SK-N-SH (cell line): ENCODE results near the gene NT5C1A. TPM values are rescaled to one million over a fixed set of nuclear protein-coding genes. Genes with fewer than 3 reads are reported as not detected.
A peak's percentile ranks its signal among the peaks of the same experiment; 100 is the strongest.

ENCODE experiments used
- CTCF ChIA-PET: fragments of 300-600, 350-600 bp; formaldehyde crosslinking; extraction: SDS; loops from one replicate; lab custom pipeline; 2021; lab: Yijun Ruan, JAX
- POLR2A ChIA-PET: fragments of 350-600 bp; sonication (Branson Sonifier 250); formaldehyde crosslinking; extraction: SDS; loops from one replicate; lab custom pipeline; 2020; ENCODE audit warnings: antibody characterized with exemption, inconsistent platforms; lab: Yijun Ruan, JAX
- DNase-seq: peaks from one replicate; pipeline ENCODE4 v3.0.0; 2012
- H2AFZ ChIP-seq: fragments of 200-600 bp; sonication (generic); 2 replicates; pipeline ENCODE4 v1.8.1; 2016; ENCODE audit warnings: antibody characterized with exemption, mild to moderate bottlenecking, low read depth
- H3F3A ChIP-seq: fragments of 200-600 bp; sonication (generic); replicated peaks from 2 replicates; pipeline ENCODE3; 2016; ENCODE audit warnings: antibody characterized with exemption, mild to moderate bottlenecking; ENCODE audit not compliant: insufficient read depth
- H3K27ac ChIP-seq, 2 experiments: fragments of 200-500 bp in 1 of 2; fragments of 200-600 bp in 1 of 2; sonication (Bioruptor generic) in 1 of 2; sonication (generic), shearing (Covaris generic) in 1 of 2; 2 replicates each; pipeline versions ENCODE4 v1.5.1 to v1.6.1; 2014 to 2016; ENCODE audit warnings: low read depth in 2 of 2, inconsistent platforms in 1 of 2, low read length in 1 of 2, mild to moderate bottlenecking in 1 of 2, mixed read lengths in 1 of 2
- H3K27me3 ChIP-seq: fragments of 200-600 bp; sonication (generic), shearing (Covaris generic); 2 replicates; pipeline ENCODE4 v1.6.1; 2016; ENCODE audit warnings: mixed run types; ENCODE audit not compliant: insufficient read depth
- H3K36me3 ChIP-seq, 2 experiments: fragments of 200-500 bp in 1 of 2; fragments of 200-600 bp in 1 of 2; sonication (Bioruptor generic) in 1 of 2; sonication (generic) in 1 of 2; replicated peaks in 1 of 2; 2 replicates each; pipeline versions ENCODE3 to v1.5.1; 2014 to 2016; ENCODE audit warnings: low read length in 1 of 2, mild to moderate bottlenecking in 1 of 2; ENCODE audit not compliant: insufficient read depth in 2 of 2, control insufficient read depth in 1 of 2
- H3K4me1 ChIP-seq, 2 experiments: fragments of 200-500 bp in 1 of 2; fragments of 200-600 bp in 1 of 2; sonication (Bioruptor generic) in 1 of 2; sonication (generic), shearing (Covaris generic) in 1 of 2; 2 replicates each; pipeline versions ENCODE4 v1.5.1 to v1.6.1; 2014 to 2016; ENCODE audit warnings: low read depth in 1 of 2, low read length in 1 of 2, mixed run types in 1 of 2; ENCODE audit not compliant: insufficient read depth in 2 of 2, control insufficient read depth in 1 of 2
- H3K4me2 ChIP-seq: fragments of 200-600 bp; sonication (generic), shearing (Covaris generic); 2 replicates; pipeline ENCODE4 v1.6.1; 2017; ENCODE audit warnings: mixed run types
- H3K4me3 ChIP-seq, 2 experiments: fragments of 200-500 bp in 1 of 2; fragments of 200-600 bp in 1 of 2; sonication (Bioruptor generic) in 1 of 2; sonication (generic), shearing (Covaris generic) in 1 of 2; 2 replicates each; pipeline versions ENCODE4 v1.5.1 to v1.8.1; 2014 to 2016; ENCODE audit warnings: low read depth in 2 of 2, inconsistent platforms in 1 of 2, low read length in 1 of 2, mild to moderate bottlenecking in 1 of 2, mixed read lengths in 1 of 2, moderate library complexity in 1 of 2
- H3K79me2 ChIP-seq: fragments of 200-600 bp; sonication (generic); 2 replicates; pipeline ENCODE4 v1.8.1; 2017; ENCODE audit warnings: mild to moderate bottlenecking; ENCODE audit not compliant: insufficient read depth
- H3K9ac ChIP-seq: fragments of 200-600 bp; sonication (generic); 2 replicates; pipeline ENCODE4 v1.6.1; 2017; ENCODE audit warnings: mixed run types
- H3K9me2 ChIP-seq: fragments of 200-600 bp; sonication (generic); 2 replicates; pipeline ENCODE4 v1.6.1; 2017; ENCODE audit warnings: mixed run types
- H3K9me3 ChIP-seq: fragments of 200-600 bp; sonication (generic); 2 replicates; pipeline ENCODE4 v1.6.1; 2017; ENCODE audit warnings: mixed run types, mild to moderate bottlenecking, moderate library complexity
- H4K20me1 ChIP-seq: fragments of 200-600 bp; sonication (generic); 2 replicates; pipeline ENCODE4 v1.6.1; 2017; ENCODE audit warnings: mild to moderate bottlenecking, mixed run types; ENCODE audit not compliant: insufficient read depth
- FOXJ3 ChIP-seq: sonication (generic); formaldehyde crosslinking; IDR thresholded peaks from 2 replicates; pipeline ENCODE4 v1.5.1; 2020; ENCODE audit warnings: mild to moderate bottlenecking, missing genetic modification reagents
- FOXM1 ChIP-seq: IDR thresholded peaks from 2 replicates; pipeline ENCODE4 v1.4.0; 2012; ENCODE audit warnings: low read depth, mild to moderate bottlenecking
- NFIC ChIP-seq: IDR thresholded peaks from 2 replicates; pipeline ENCODE4 v1.4.0; 2012; ENCODE audit warnings: borderline replicate concordance
- RXRA ChIP-seq: IDR thresholded peaks from 2 replicates; pipeline ENCODE4 v1.4.0; 2012; ENCODE audit warnings: low read depth, mild to moderate bottlenecking, borderline replicate concordance
- WGBS: methylation state at CpG from one replicate; pipeline ENCODE4 v1.1.6; 2017; ENCODE audit warnings: low lambda C conversion rate; 5-methylcytosine and 5-hydroxymethylcytosine counted together
- polyA plus RNA-seq, 3 experiments: library from polyadenylated mRNA; depleted of rRNA; stranded (reverse); fragments of >200 nt; gene quantifications; 2 replicates each; pipeline ENCODE4 v1.2.3, GENCODE V29; 2012
- TF ChIP-seq, protein P1 (sequence below): IDR thresholded peaks from 2 replicates; pipeline ENCODE4; 2012
- TF ChIP-seq, protein P2 (sequence below): fragments of 150-350 bp; IDR thresholded peaks from 2 replicates; pipeline ENCODE4 v1.6.1; 2016; ENCODE audit warnings: mild to moderate bottlenecking, low read depth, low read length
- TF ChIP-seq, protein P3 (sequence below): fragments of 150-350 bp; IDR thresholded peaks from 2 replicates; pipeline ENCODE4 v1.6.1; 2017; ENCODE audit warnings: antibody characterized with exemption, low read length, low read depth, borderline replicate concordance
- TF ChIP-seq, protein P4 (sequence below): fragments of 200-600 bp; sonication (generic); IDR thresholded peaks from 2 replicates; pipeline ENCODE4 v1.6.1; 2017; ENCODE audit warnings: antibody characterized with exemption, mild to moderate bottlenecking, moderate library complexity

NT5C1A gene
- polyA plus RNA-seq, 1 of the 3 experiments (the other 2 are of a cell fraction), result 0.12 TPM

DNA sequence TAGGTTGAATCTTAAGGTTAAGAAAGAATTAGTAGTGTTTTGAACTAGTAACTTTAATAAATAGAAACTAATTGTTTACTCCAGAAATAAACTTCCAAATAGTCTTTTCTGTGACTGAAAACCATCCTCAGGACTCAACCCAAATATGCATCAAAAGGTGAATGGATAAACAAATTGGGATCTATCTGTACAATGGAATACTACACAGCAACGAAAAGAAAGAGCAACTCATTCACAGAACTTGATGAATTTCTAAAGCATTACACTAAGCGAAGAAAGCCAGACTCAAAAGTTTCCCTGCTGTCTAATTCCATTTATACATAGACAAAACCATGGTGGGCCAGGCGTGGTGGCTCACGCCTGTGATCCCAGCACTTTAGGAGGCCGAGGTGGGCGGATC is 57.4 kb downstream of the NT5C1A start:
- Histone ChIP-seq H3K9ac (no peak overlapping the region), H3K27me3 (no peaks in the 10 kb centered on the region), H3K36me3 (no peaks in the 10 kb centered on the region), H3K4me2 (no peak overlapping the region), H3K9me2 (no peaks in the 10 kb centered on the region), H4K20me1 (no peaks in the 10 kb centered on the region), H2AFZ (no peak overlapping the region), H3K4me1 (no peaks in the 10 kb centered on the region; a peak in 1 of 4 replicates), H3F3A (no peaks in the 10 kb centered on the region), H3K9me3 (no peaks in the 10 kb centered on the region), H3K27ac (no peak overlapping the region), H3K79me2 (no peaks in the 10 kb centered on the region), H3K4me3 (no peak overlapping the region)
- POLR2A ChIA-PET, result no interaction called here
- TF ChIP-seq NFIC (no peak), FOXJ3 (CRISPR knock-in tag) (no peak)
- TF ChIP-seq, protein P1, sequence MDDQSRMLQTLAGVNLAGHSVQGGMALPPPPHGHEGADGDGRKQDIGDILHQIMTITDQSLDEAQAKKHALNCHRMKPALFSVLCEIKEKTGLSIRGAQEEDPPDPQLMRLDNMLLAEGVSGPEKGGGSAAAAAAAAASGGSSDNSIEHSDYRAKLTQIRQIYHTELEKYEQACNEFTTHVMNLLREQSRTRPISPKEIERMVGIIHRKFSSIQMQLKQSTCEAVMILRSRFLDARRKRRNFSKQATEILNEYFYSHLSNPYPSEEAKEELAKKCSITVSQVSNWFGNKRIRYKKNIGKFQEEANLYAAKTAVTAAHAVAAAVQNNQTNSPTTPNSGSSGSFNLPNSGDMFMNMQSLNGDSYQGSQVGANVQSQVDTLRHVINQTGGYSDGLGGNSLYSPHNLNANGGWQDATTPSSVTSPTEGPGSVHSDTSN, result no peak
- TF ChIP-seq, protein P2, sequence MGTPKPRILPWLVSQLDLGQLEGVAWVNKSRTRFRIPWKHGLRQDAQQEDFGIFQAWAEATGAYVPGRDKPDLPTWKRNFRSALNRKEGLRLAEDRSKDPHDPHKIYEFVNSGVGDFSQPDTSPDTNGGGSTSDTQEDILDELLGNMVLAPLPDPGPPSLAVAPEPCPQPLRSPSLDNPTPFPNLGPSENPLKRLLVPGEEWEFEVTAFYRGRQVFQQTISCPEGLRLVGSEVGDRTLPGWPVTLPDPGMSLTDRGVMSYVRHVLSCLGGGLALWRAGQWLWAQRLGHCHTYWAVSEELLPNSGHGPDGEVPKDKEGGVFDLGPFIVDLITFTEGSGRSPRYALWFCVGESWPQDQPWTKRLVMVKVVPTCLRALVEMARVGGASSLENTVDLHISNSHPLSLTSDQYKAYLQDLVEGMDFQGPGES, result no peak
- WGBS, result 75% methylated on average over 6 of the region's 6 CpGs
- CTCF ChIA-PET, result interaction anchor here (1.3 to 1.4 kb wide), 2 partner anchors 8 to 39 kb away, joined by 3 read pairs; no protein-coding TSS in a partner anchor
- DNase-seq, result no peak

DNA sequence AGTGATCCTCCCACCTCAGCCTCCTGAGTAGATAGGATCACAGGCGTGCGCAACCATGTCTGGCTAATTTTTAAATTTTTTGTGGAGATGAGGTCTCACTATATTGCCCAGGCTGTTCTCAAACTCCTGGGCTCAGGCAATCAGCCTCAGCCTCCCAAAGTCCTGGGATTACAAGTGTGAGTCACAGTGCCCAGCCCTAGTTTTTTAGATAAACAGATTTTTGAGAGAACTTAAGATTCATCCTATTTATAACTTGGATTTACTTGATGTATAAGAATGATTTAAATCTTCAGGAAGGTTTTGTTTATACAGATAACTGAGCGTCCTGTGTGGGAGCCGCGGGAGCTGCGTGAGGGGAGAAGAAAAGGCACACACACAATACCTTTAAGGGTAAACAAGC is 58.7 kb downstream of the NT5C1A start:
- no peak overlapping the region for H2AFZ ChIP-seq
- H3K36me3 ChIP-seq, result no peaks in the 10 kb centered on the region
- H3F3A ChIP-seq, result no peaks in the 10 kb centered on the region
- H3K27ac ChIP-seq, result no peak overlapping the region
- TF ChIP-seq, protein P3, sequence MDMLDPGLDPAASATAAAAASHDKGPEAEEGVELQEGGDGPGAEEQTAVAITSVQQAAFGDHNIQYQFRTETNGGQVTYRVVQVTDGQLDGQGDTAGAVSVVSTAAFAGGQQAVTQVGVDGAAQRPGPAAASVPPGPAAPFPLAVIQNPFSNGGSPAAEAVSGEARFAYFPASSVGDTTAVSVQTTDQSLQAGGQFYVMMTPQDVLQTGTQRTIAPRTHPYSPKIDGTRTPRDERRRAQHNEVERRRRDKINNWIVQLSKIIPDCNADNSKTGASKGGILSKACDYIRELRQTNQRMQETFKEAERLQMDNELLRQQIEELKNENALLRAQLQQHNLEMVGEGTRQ, result no peak
- no peak overlapping the region for H3K4me3 ChIP-seq
- H3K27me3 ChIP-seq, result no peaks in the 10 kb centered on the region
- H3K9me3 ChIP-seq, result no peaks in the 10 kb centered on the region
- no peaks in the 10 kb centered on the region for H4K20me1 ChIP-seq
- POLR2A ChIA-PET, result no interaction called here
- no peak for DNase-seq
- no peak overlapping the region for H3K4me2 ChIP-seq
- no peaks in the 10 kb centered on the region for H3K9me2 ChIP-seq
- CTCF ChIA-PET, result interaction anchor here (0.9 kb wide), 1 partner anchor 40 kb away, joined by 3 read pairs; no protein-coding TSS in a partner anchor
- WGBS, result 92% methylated on average over 6 of the region's 6 CpGs
- H3K79me2 ChIP-seq, result no peaks in the 10 kb centered on the region
- H3K4me1 ChIP-seq, result no peaks in the 10 kb centered on the region; a peak in 1 of 4 replicates
- H3K9ac ChIP-seq, result no peak overlapping the region

DNA sequence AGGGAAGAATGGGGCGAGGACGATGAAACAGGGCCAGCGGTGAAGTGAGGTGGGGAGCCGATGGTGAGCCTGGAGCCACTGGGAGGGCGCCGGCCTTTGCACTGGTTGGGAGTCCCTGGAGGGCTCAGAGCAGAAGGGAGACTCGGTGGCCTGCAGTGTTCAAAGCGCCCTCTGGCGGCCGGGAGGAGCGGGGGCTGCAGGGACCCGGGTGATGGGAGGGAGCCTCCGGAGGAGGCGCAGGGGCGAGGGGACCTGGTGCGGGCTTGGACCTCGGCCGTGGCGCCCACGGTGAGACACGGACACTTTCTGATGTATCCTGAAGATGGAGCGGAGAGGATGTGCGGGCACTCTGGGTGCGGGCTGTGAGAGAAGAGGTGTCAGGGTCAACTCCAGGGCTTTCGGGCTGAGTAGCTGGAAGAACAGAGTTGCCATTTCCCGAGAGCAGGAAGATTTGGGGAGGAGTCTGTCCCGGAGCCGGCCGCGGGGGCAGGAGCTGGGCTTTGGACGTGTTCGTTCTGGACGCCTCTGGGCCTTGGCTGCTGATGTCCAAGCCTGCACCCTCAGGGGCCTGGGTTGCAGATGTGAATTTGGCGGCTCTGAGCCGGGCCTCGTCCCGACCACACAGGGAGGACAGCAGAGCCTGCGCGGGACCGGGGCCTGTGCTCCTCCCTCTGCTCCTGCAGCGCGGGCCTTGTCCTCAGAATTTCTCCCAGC is 62.1 kb downstream of the NT5C1A start:
- Histone ChIP-seq H3K4me3 (no peak overlapping the region), H3K9me3 (no peaks in the 10 kb centered on the region), H3K79me2 (no peaks in the 10 kb centered on the region), H3F3A (peaks cover 3% of the 10 kb centered on the region), H3K27me3 (no peaks in the 10 kb centered on the region), H3K27ac (no peak overlapping the region), H3K4me2 (no peak overlapping the region), H3K36me3 (no peaks in the 10 kb centered on the region), H3K9ac (no peak overlapping the region), H2AFZ (no peak overlapping the region), H3K9me2 (no peaks in the 10 kb centered on the region), H4K20me1 (no peaks in the 10 kb centered on the region), H3K4me1 (no peaks in the 10 kb centered on the region; a peak in 1 of 4 replicates)
- ChIA-PET CTCF (interaction anchor here (0.7 to 12.9 kb wide), 7 partner anchors 13 to 62 kb away, joined by 3 to 459 read pairs (median 6); partner anchors contain the start of gene NT5C1A), POLR2A (interaction anchor here (0.9 kb wide), 1 partner anchor 113 kb away, joined by 3 read pairs; no protein-coding TSS in a partner anchor)
- peak; percentile 65 for DNase-seq
- 91% methylated on average over 30 of the region's 42 CpGs for WGBS
- TF ChIP-seq RXRA (no peak), FOXM1 (no peak)
- TF ChIP-seq, protein P3, result no peak
- TF ChIP-seq, protein P4, sequence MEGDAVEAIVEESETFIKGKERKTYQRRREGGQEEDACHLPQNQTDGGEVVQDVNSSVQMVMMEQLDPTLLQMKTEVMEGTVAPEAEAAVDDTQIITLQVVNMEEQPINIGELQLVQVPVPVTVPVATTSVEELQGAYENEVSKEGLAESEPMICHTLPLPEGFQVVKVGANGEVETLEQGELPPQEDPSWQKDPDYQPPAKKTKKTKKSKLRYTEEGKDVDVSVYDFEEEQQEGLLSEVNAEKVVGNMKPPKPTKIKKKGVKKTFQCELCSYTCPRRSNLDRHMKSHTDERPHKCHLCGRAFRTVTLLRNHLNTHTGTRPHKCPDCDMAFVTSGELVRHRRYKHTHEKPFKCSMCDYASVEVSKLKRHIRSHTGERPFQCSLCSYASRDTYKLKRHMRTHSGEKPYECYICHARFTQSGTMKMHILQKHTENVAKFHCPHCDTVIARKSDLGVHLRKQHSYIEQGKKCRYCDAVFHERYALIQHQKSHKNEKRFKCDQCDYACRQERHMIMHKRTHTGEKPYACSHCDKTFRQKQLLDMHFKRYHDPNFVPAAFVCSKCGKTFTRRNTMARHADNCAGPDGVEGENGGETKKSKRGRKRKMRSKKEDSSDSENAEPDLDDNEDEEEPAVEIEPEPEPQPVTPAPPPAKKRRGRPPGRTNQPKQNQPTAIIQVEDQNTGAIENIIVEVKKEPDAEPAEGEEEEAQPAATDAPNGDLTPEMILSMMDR, result peak; percentile 52
